HG02798 (cell line): ENCODE measurements around the gene AP2S1.
A peak's percentile ranks its signal among the peaks of the same experiment; 100 is the strongest.
"Not testable (repeated sequence)": the region's sequence is repeated elsewhere in the genome, so short reads cannot be mapped to it uniquely, and the experiment has no call there.

Source experiments
- ATAC-seq: cut with Tn5 transposase; IDR thresholded peaks from one replicate; pipeline ENCODE4 v1.9.1; 2021; ENCODE audit warnings: mild to moderate bottlenecking; ENCODE audit not compliant: unreplicated experiment, poor library complexity

The AP2S1 gene

DNA sequence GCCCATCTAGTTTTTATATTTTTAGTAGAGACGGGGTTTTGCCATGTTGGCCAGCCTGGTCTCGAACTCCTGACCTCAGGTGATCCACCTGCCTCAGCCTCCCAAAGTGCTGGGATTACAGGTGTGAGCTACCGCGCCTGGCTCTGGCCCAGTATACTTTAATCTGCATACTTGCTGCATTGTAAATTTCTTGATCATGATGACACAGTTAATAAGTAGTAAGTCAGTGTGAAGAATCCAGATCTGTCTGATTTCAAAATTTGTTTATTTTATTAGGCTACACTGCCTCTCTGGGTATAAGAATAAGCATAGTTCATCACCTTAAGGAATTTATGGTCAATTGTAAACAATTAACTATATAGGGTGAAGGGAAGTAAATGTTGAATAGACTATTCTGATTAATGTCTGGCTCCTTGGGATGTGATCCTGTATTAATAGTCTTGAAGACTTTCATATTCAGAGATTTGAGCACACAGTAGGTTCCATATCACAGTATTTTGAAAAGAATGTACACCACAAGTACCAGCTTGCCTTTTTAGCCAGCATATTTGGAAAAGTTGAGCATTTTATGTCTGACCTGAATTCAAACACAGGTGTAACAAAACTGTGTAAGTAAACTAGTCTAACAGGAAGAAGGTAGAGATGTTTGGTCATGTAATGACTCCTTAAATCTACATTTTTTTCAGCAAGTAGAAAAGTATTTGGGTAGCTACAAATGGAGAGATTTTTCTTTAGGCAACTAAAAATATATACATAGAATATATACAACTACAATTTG lies 17.6 kb upstream of the AP2S1 start:
- no peak for ATAC-seq

DNA sequence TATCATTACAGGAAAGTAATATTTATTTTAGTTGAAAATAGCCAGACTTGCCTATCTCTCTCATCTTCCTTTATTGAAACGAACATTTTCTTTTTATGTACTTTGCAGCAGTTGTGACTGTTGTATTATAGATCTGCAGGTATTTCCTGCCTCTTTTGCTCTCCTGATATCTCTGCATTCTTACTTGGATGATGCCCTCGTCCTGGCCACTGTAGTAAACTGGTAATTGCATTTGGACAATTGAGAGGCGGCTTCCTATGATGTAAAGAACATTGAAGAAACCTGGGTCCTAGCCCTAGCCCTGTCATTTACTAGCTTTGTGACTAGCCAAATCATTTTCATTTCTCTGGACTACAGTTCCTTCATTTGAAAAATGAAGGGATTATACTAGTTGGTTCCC lies 16.5 kb upstream of the AP2S1 start:
- no peak for ATAC-seq

GRCh38 chr19:46866407-46867136 lies 15.9 kb upstream of the AP2S1 start:
- ATAC-seq = no peak

DNA sequence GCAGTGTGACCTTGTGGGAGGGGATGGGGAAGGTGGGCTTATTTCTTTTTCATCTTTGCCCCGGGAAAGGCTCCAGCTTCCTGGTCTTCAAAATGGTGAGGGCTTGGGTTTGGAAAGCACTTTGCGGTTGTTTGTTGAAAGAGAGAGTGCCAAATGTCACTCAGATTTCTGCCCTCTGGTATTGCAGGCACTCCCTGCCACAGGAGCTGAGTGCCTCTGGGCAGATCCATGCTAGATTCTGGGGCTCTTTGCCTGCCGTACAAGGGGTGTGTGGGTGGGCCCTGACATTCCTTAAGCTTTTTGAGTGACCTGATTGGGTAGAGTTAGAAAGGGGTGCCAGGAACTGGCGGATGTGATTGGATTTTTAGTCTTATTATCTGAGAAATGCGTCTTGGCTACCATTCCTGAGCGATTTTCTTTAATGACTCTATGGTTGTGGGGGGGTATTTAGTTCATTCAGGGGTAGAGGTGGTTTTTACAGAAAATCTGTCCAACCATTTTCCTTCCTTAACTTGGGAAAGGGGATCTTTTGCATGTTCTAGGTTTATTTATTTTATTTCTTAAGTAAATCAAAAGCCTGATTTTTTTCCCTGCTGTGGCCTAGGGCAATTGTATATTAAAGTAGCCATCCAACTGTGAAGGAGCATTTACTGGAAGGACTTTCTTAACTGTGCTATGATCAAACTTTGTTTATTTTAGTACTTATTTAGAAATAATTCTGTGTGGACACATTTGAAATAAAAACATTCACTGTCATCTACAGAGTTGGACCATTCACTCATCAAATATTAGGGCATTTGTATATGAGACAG lies 13.4 kb upstream of the AP2S1 start:
- ATAC-seq = no peak

GRCh38 chr19:46862974-46863632 lies 12.5 kb upstream of the AP2S1 start:
- ATAC-seq = no peak

DNA sequence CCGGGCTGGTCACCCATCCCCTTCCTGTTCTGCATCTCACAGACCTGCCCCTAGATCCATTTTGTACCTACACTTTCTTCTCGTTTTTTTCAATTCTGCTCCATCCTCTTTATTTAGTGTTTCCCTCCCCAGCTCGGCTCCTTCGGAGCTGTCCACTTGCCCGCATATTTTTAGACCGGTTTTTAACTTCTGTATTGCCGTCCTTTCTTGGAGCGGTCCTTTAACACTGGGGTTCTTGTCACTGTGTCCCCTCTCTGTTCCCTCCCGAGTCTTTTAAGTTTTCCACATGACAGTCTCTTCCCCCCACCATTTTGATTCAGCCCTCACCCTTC lies 11.8 kb upstream of the AP2S1 start:
- no peak for ATAC-seq

GRCh38 chr19:46861691-46862502 lies 11.3 kb upstream of the AP2S1 start:
- no peak for ATAC-seq

DNA sequence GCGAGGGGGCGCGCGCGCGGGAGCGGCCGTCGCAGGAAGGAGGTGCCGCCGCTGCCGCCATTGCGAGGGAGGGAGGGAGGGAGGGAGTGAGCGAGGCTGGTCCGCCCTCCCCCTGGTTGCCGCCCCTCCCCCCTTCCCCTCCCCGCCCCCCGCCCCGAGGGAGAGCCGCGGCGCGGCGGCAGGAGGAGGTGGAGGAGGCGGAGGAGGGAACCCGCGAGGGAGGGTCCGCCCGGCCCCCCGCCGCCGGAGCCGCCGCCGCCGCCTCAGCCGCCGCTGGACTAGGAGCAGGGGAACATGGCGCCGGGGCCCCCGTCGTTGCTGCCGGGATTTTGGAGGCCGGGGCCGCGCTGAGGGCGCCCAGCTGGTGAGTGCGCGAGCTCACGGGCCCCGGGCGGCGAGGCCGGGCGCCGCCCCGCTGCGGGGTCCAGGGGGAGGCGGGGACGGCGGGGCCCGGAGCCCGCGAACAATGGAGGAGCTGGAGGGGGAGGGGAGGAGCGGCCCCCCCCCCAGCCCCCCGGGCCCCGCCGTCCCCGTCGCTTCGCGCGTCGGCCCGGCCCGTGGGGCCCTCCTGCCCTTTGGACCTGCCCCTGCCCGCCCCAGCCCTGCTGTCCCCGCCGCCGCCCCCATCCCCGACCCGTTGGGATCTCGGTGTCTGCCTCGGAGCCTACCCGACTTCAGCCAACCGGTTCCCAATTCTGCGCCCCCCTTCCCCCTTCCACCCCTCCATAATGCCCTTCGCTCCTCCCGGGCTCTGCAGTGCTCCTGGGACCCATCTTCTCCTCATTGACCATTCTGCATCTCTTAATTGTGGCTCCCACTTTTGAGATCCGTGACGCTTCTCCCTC lies 10.4 kb upstream of the AP2S1 start, which contains the start of gene ARHGAP35:
Gene ARHGAP35, plus strand, starts transcription at position 152 of the 845 bp plus-strand sequence. CDS start 57,679 bp downstream, outside the sequence.
- peak; percentile 8 for ATAC-seq

DNA sequence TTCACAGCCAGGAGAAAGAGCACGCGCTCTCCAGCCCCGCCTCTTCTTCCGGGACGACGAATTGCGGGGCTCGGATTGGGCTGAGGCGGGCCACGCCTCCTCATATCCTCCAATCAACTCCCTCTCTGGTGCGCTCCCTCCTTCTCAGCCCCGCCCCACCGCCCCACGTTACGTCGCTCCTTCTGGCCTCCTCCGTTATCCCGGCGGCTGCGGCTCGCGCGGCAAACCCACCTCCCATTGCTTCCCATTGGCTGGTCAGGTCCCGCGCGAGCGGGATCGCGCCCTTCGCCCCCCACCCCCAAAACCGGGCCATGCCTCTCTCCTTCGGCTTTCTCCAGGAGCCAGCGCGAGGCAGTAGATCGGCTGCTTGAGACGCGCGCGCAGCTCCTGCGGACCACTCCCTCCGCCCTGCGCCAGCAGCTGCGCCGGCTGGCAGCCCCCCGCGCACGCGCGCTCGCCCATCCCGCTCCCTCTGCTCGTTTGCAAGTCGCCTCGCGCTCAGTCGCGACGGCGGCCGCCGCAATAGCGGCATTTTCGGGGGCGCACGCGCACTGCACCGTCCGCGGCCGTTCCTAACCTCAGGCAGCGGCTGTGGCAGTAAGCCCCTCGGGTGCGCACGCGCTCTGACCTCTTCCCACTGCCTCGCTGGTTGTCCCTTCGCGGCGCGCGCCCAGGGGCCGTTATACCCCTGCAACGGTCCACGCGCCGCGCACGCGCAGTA lies 9.6 kb upstream of the AP2S1 start:
- peak; percentile 80 for ATAC-seq

GRCh38 chr19:46859637-46860124 lies 9.0 kb upstream of the AP2S1 start:
- ATAC-seq = no peak

DNA sequence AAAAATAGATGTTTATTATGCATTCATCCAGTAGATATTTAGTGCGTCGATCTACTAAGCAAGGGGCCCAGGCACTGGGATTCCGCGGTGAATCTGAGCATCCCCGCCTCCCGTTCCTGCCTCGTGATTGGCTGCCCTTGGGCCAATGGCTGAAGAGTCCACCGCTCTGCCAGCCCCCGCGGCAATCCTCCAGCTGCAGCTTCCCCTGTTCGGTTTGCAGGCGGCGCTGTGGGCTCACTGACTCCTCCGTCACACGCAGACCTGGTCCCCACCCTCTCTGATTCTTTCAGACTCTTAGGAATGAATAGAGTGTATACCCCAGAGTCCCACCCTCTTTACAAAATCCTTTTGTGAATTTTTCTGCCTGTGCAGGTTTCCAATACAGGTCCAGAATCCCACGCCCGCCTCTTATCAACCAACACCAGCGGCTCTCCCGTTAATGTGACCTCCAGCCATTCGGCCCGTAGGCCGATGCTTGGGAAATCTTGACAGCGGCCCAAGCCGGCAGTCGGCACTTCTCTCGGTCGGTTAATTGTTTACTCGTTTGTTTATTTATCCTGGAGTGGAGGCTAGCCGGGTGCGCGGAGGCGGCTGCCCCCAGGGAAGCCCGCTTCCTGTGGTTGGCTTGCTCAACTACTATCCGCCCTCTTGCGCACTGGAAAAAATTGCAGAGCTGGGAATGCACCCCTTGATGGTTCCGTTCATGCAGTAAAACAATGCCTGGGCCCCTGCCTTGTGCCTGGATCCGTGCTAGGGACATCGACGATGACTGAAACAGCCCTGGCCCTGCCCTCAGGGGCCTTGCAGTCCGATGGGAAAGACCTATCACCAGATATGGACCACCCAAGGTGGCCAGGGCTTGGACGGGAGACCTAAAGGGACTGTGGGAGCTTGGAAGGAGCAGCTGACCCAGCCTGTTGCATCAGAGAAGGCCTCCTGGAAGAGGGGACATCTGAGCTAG lies 5.7 kb upstream of the AP2S1 start:
- peak; percentile 47 for ATAC-seq

GRCh38 chr19:46854698-46855097 lies 4.1 kb upstream of the AP2S1 start:
- ATAC-seq = not testable (repeated sequence)

DNA sequence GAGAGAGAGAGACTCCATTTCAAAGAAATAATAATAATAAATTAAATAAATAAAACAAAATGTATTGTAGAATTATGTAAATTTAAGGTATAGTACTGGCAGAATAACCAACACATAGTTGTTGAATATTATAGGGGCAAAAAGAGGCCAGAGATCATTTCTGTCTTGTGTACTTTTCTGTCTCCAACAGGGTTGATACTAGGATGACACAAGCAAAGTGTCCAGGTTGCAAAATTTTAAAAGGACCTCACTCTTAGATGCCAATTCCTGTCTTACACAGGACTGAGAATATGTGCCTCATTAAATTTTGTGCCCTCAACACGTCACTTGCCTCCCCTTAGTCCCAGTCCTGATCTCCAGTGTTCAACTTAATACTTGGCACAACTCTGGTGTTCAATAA lies 2.2 kb upstream of the AP2S1 start:
- ATAC-seq = no peak

GRCh38 chr19:46849610-46850009 lies 1.0 kb downstream of the AP2S1 start:
- ATAC-seq = no peak

GRCh38 chr19:46848389-46848788 lies 2.3 kb downstream of the AP2S1 start:
- no peak for ATAC-seq

DNA sequence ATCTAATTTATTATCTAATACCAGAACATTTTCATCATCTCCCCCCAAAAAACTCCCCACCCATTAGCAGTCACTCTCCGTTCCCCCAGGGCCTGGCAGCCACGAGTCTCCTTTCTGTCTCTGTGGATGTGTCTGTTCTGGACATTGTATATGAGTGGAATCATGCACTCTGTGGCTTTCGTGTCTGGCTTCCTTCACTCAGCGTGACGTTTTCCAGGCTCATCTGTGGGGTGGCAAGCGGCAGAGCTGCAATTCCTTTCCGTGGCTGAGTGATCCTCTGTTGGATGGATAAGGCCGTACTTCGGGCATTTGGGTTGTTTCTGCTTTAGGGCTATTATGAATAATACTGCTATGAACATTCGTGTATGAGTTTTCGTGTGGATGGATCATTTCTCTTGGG lies 3.1 kb downstream of the AP2S1 start:
- ATAC-seq = no peak

DNA sequence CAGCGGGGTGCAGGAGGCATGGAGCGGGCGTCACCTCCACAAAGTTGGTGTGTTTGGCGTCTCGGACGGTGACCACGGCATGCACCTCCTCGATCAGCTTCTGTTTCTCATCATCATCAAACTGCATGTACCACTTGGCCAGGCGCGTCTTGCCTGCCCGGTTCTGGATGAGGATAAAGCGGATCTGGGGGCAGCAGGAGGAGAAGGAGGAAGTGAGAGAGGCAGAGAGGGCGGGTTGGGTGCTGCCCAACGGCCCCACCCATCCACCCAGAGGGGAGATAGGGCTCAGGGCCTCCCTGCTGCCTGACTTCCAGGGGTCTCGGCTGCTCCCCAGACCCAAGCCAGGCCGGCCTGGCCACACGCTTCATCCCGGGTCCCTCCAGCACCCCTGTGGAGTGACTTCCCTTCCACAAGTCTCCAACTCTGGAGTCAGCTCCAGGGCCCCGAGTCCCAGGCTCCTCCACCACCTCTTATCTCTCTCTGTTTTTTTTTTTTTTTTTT lies 4.6 kb downstream of the AP2S1 start:
- no peak for ATAC-seq
